Endothelial cell of umbilical vein (primary cell): Measurements from ENCODE around the gene ANKRD33B. TPM values are rescaled to one million over a fixed set of nuclear protein-coding genes. Genes with fewer than 3 reads are reported as not detected.

Source experiments
- BruUV-seq: library from RNA; stranded (reverse); fragments of 400-500 nt; replicated peaks from 2 replicates; lab custom pipeline; 2021; lab: Mats Ljungman, UMichigan
- CTCF ChIA-PET: fragments of 300-600, 350-600 bp; sonication (Branson Sonifier 250); formaldehyde crosslinking; loops from one replicate; lab custom pipeline; 2021; ENCODE audit warnings: antibody characterized with exemption, inconsistent platforms; lab: Charles Lee
- POLR2A ChIA-PET: fragments of 300-600, 350-600 bp; sonication (Branson Sonifier 250); formaldehyde crosslinking; loops from one replicate; lab custom pipeline; 2021; ENCODE audit warnings: antibody characterized with exemption, inconsistent platforms; lab: Charles Lee
- DNase-seq: peaks from one replicate; pipeline ENCODE4 v3.0.0-alpha.2; 2011; ENCODE audit warnings: low read depth, low spot score
- FAIRE-seq: peaks from 2 replicates; lab custom pipeline; 2011; peaks lifted over from hg19 to GRCh38; lab: Jason Lieb, UNC
- H2AFZ ChIP-seq: 2 replicates; pipeline ENCODE4 v1.6.0; 2012; ENCODE audit warnings: low read depth, low read length, control low read depth, inconsistent platforms
- H3K27ac ChIP-seq: 2 replicates; pipeline ENCODE4 v1.5.1; 2011; ENCODE audit warnings: low read depth, mild to moderate bottlenecking, control low read depth, low read length, moderate library complexity; ENCODE audit not compliant: insufficient read depth
- H3K27me3 ChIP-seq, 2 experiments: 2 replicates each; pipeline versions ENCODE4 v1.6.0 to v1.6.1; 2011; ENCODE audit warnings: low read length in 2 of 2, mixed read lengths in 1 of 2; ENCODE audit not compliant: control insufficient read depth in 2 of 2, insufficient read depth in 2 of 2
- H3K36me3 ChIP-seq, 2 experiments: 2 replicates in 1 of 2; 3 replicates in 1 of 2; pipeline ENCODE4 v1.5.1; 2011; ENCODE audit warnings: low read length in 2 of 2, mild to moderate bottlenecking in 1 of 2, moderate library complexity in 1 of 2; ENCODE audit not compliant: control insufficient read depth in 2 of 2, insufficient read depth in 2 of 2; ENCODE audit errors: extremely low read depth in 1 of 2
- H3K4me1 ChIP-seq: 3 replicates; pipeline ENCODE4 v1.5.1; 2011; ENCODE audit warnings: mild to moderate bottlenecking, low read length; ENCODE audit not compliant: control insufficient read depth, insufficient read depth; ENCODE audit errors: extremely low read depth
- H3K4me2 ChIP-seq: 2 replicates; pipeline ENCODE4 v1.6.1; 2011; ENCODE audit warnings: low read length, control low read depth, mixed read lengths; ENCODE audit not compliant: insufficient read depth
- H3K4me3 ChIP-seq, 3 experiments: fragments of 200-600 bp in 1 of 3; sonication (generic), shearing (Covaris generic) in 1 of 3; replicated peaks in 1 of 3; 2 replicates each; pipeline ENCODE4 v1.5.1; 2011 to 2016; ENCODE audit warnings: control low read depth in 3 of 3, low read length in 3 of 3, mild to moderate bottlenecking in 2 of 3, inconsistent platforms in 1 of 3, low read depth in 1 of 3, moderate library complexity in 1 of 3; ENCODE audit not compliant: insufficient read depth in 1 of 3
- H3K79me2 ChIP-seq: 2 replicates; pipeline ENCODE4 v1.6.0; 2012; ENCODE audit warnings: low read length, inconsistent platforms; ENCODE audit not compliant: control insufficient read depth, insufficient read depth
- H3K9ac ChIP-seq: replicated peaks from 2 replicates; pipeline ENCODE3; 2011; ENCODE audit warnings: low read length, control low read depth; ENCODE audit not compliant: insufficient read depth; ENCODE audit errors: extremely low read depth
- H3K9me1 ChIP-seq: replicated peaks from 3 replicates; pipeline ENCODE4 v1.6.0; 2011; ENCODE audit warnings: mild to moderate bottlenecking, low read length; ENCODE audit not compliant: control insufficient read depth, insufficient read depth; ENCODE audit errors: extremely low read depth
- H3K9me3 ChIP-seq: replicated peaks from 2 replicates; pipeline ENCODE4 v1.5.1; 2012; ENCODE audit warnings: low read length, inconsistent platforms; ENCODE audit not compliant: control insufficient read depth, insufficient read depth
- H4K20me1 ChIP-seq: replicated peaks from 2 replicates; pipeline ENCODE3; 2011; ENCODE audit warnings: mild to moderate bottlenecking, low read length; ENCODE audit not compliant: control insufficient read depth, insufficient read depth; ENCODE audit errors: extremely low read depth
- CTCF ChIP-seq, 2 donors: IDR thresholded peaks; 1 replicate in 1 of 2; 2 replicates in 1 of 2; pipeline ENCODE4 v1.5.1; 2011; ENCODE audit warnings: low read length in 2 of 2, mild to moderate bottlenecking in 2 of 2, moderate library complexity in 2 of 2, control low read depth in 1 of 2, inconsistent platforms in 1 of 2, low read depth in 1 of 2; ENCODE audit not compliant: insufficient read depth in 1 of 2; ENCODE audit errors: extremely low read depth in 1 of 2
- EZH2 ChIP-seq: IDR thresholded peaks from 2 replicates; pipeline ENCODE4 v1.6.1; 2012; ENCODE audit warnings: borderline replicate concordance, low read depth, mild to moderate bottlenecking, moderate library complexity, low read length, inconsistent platforms; ENCODE audit not compliant: severe bottlenecking
- FOS ChIP-seq: IDR thresholded peaks from 2 replicates; pipeline ENCODE4 v1.6.1; 2011; ENCODE audit warnings: mild to moderate bottlenecking, low read length, moderate library complexity, borderline replicate concordance; ENCODE audit not compliant: insufficient read depth
- GATA2 ChIP-seq: IDR thresholded peaks from 2 replicates; pipeline ENCODE4 v1.7.0; 2011; ENCODE audit warnings: low read depth, mild to moderate bottlenecking, moderate library complexity, mixed read lengths, low read length; ENCODE audit not compliant: insufficient read length, insufficient read depth
- MAX ChIP-seq: IDR thresholded peaks from 2 replicates; pipeline ENCODE4 v1.6.1; 2011; ENCODE audit not compliant: insufficient read depth, insufficient read length
- MYC ChIP-seq: IDR thresholded peaks from one replicate; pipeline ENCODE4 v1.6.1; 2011; ENCODE audit warnings: mild to moderate bottlenecking, low read depth, low read length
- POLR2AphosphoS5 ChIP-seq: IDR thresholded peaks from 2 replicates; pipeline ENCODE4 v1.6.1; 2012; ENCODE audit warnings: low read depth, mild to moderate bottlenecking, control low read depth, low read length, moderate library complexity; ENCODE audit not compliant: insufficient read depth
- dilution Hi-C: fragments of 300-500 bp; cut with MboI; formaldehyde crosslinking; loops from one replicate; pipeline ENCODE4 v1.15.0; 2019; ENCODE audit warnings: low sequenced_read_pairs; ENCODE audit not compliant: extremely low pct_ligation_motif_present
- intact Hi-C: fragments of 100-400 bp; cut with micrococcal nuclease; formaldehyde crosslinking; loops from one replicate; pipeline ENCODE4 v1.10.0; 2022
- polyA plus RNA-seq, 4 experiments: library from polyadenylated mRNA; depleted of rRNA in 3 of 4; stranded (reverse) in 3 of 4; unstranded in 1 of 4; fragments of >200 nt; gene quantifications; 2 replicates each; pipeline versions ENCODE4 v1.2.1 to v1.2.3, GENCODE V29; 2011 to 2012; ENCODE audit warnings: missing spikeins in 1 of 4
- total RNA-seq: library from RNA; stranded (reverse); gene quantifications from 2 replicates; pipeline ENCODE4 v1.2.3, GENCODE V29; 2021

The ANKRD33B gene
- total and polyA plus RNA-seq, 2 donors (not counting 3 experiments of a cell fraction or from before 2014, with no cell fraction given) = 2.4 to 5.4 TPM

- CTCF ChIA-PET = interaction anchor here (1.3 kb wide), 1 partner anchor 24 kb away, joined by 4 read pairs; no protein-coding TSS in a partner anchor
- no peaks in the 10 kb centered on the region for H3K27me3 ChIP-seq
- DNase-seq (peak; percentile 22), FAIRE-seq (no peak)
- H3K4me1 ChIP-seq = peaks cover 17% of the 10 kb centered on the region
- H3K9ac ChIP-seq = no peak overlapping the region
- no peak overlapping the region for H3K4me2 ChIP-seq
- BruUV-seq = no TSS peak
- H3K36me3 ChIP-seq = no peaks in the 10 kb centered on the region
- no peaks in the 10 kb centered on the region for H3K79me2 ChIP-seq
- POLR2A ChIA-PET = no interaction called here
- no peak overlapping the region for H3K4me3 ChIP-seq
- dilution Hi-C loops = no loop called here
- no peak overlapping the region for H2AFZ ChIP-seq
- no peaks in the 10 kb centered on the region for H4K20me1 ChIP-seq
- TF ChIP-seq FOS = no peak
- TF ChIP-seq CTCF (IDR thresholded peaks at IDR 0.05; ENCODE audit: extremely low read depth in 1 of 2, insufficient read depth in 1 of 2, low read depth in 1 of 2, low read length in 2 of 2) = no peak
- no peak for TF ChIP-seq GATA2
- no peak for TF ChIP-seq MAX
- TF ChIP-seq EZH2 = no peak
- no peak for TF ChIP-seq POLR2AphosphoS5
- no peak for TF ChIP-seq MYC
- intact Hi-C loops = no loop called here
- no peaks in the 10 kb centered on the region for H3K9me3 ChIP-seq
- H3K9me1 ChIP-seq = no peaks in the 10 kb centered on the region
- H3K27ac ChIP-seq = no peak overlapping the region
Measured at GRCh38 chr5:10518347-10518746, 45.5 kb upstream of the ANKRD33B start.
